DOHH2 (cell line): ENCODE measurements around the gene LTC4S.

Source experiments
- H3F3A ChIP-seq: fragments of 200-600 bp; sonication (generic), shearing (Covaris generic); 2 replicates; pipeline ENCODE4 v1.6.0; 2016; ENCODE audit warnings: antibody characterized with exemption, mild to moderate bottlenecking; ENCODE audit not compliant: control insufficient read depth, insufficient read depth
- H3K27ac ChIP-seq: fragments of 200-600 bp; sonication (generic); 2 replicates; pipeline ENCODE4 v1.5.1; 2014; ENCODE audit warnings: low read depth, mild to moderate bottlenecking, low read length, moderate library complexity
- H3K27me3 ChIP-seq: fragments of 200-600 bp; sonication (generic); 2 replicates; pipeline ENCODE4 v1.6.1; 2014; ENCODE audit warnings: mild to moderate bottlenecking, low read length, mixed read lengths; ENCODE audit not compliant: control insufficient read depth
- H3K36me3 ChIP-seq: fragments of 200-600 bp; sonication (generic); 2 replicates; pipeline ENCODE4 v1.6.1; 2014; ENCODE audit warnings: mild to moderate bottlenecking, low read length, moderate library complexity, mixed read lengths; ENCODE audit not compliant: control insufficient read depth
- H3K4me1 ChIP-seq: fragments of 200-600 bp; sonication (generic); 2 replicates; pipeline ENCODE4 v1.6.1; 2014; ENCODE audit warnings: mild to moderate bottlenecking, low read length, mixed read lengths; ENCODE audit not compliant: control insufficient read depth
- H3K4me2 ChIP-seq: fragments of 200-600 bp; sonication (generic); 2 replicates; pipeline ENCODE4 v1.6.0; 2014; ENCODE audit warnings: mild to moderate bottlenecking, low read length, moderate library complexity
- H3K4me3 ChIP-seq: fragments of 200-600 bp; sonication (generic); 2 replicates; pipeline ENCODE4 v1.5.1; 2014; ENCODE audit warnings: mild to moderate bottlenecking, low read length, mixed read lengths
- H3K79me2 ChIP-seq: fragments of 200-600 bp; sonication (generic); 2 replicates; pipeline ENCODE4 v1.6.1; 2014; ENCODE audit warnings: mild to moderate bottlenecking, low read length, mixed read lengths; ENCODE audit not compliant: control insufficient read depth
- H3K9me2 ChIP-seq: fragments of 200-600 bp; sonication (generic); replicated peaks from 2 replicates; pipeline ENCODE4 v1.6.1; 2014; ENCODE audit warnings: mild to moderate bottlenecking, low read length, mixed read lengths; ENCODE audit not compliant: control insufficient read depth
- H3K9me3 ChIP-seq: fragments of 200-600 bp; sonication (generic); 2 replicates; pipeline ENCODE4 v1.6.1; 2014; ENCODE audit warnings: antibody characterized with exemption, low read length, mixed read lengths; ENCODE audit not compliant: control insufficient read depth, insufficient read depth
- H4K20me1 ChIP-seq: fragments of 200-600 bp; sonication (generic); 2 replicates; pipeline ENCODE4 v1.6.0; 2014; ENCODE audit warnings: low read depth, mild to moderate bottlenecking, antibody characterized with exemption, low read length, moderate library complexity; ENCODE audit not compliant: control insufficient read depth, insufficient read depth
- EZH2phosphoT487 ChIP-seq: fragments of 200-600 bp; sonication (generic); IDR thresholded peaks from 2 replicates; pipeline ENCODE4 v1.6.1; 2017; ENCODE audit warnings: borderline replicate concordance, mild to moderate bottlenecking, antibody characterized with exemption, low read length, moderate library complexity, mixed read lengths
- TF ChIP-seq, protein P1 (sequence below): fragments of 200-600 bp; sonication (generic); IDR thresholded peaks from one replicate; pipeline ENCODE4 v1.5.1; 2014; ENCODE audit warnings: antibody characterized with exemption, mild to moderate bottlenecking, low read depth, low read length; ENCODE audit not compliant: poor library complexity, severe bottlenecking

LTC4S gene

DNA sequence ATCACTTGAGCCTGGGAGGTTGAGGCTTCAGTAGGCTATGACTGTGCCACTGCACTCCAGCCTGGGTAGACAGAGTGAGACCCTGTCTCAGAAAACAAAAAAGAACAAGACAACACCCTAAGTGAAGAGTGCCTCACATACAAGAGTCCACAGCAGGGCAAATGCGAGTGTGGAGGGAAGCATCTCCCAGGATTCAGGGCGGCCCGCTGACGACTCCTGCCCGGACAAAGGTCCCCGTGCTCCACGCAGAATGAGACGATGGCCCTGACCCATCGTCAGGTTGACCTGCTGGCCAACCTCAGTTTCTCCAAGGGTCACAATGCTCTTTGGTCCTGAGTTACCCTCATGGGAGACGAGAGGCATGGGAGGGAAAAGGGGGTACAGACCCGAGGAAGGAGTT, 46.5 kb downstream of the LTC4S start:
- Histone ChIP-seq H3F3A (no peaks in the 10 kb centered on the region), H3K36me3 (peaks cover 35% of the 10 kb centered on the region), H3K9me3 (no peaks in the 10 kb centered on the region), H3K4me1 (no peaks in the 10 kb centered on the region), H4K20me1 (no peaks in the 10 kb centered on the region), H3K27me3 (no peaks in the 10 kb centered on the region), H3K27ac (no peak overlapping the region), H3K4me3 (no peak overlapping the region), H3K9me2 (no peaks in the 10 kb centered on the region), H3K4me2 (no peak overlapping the region), H3K79me2 (no peaks in the 10 kb centered on the region)
- TF ChIP-seq, protein P1, sequence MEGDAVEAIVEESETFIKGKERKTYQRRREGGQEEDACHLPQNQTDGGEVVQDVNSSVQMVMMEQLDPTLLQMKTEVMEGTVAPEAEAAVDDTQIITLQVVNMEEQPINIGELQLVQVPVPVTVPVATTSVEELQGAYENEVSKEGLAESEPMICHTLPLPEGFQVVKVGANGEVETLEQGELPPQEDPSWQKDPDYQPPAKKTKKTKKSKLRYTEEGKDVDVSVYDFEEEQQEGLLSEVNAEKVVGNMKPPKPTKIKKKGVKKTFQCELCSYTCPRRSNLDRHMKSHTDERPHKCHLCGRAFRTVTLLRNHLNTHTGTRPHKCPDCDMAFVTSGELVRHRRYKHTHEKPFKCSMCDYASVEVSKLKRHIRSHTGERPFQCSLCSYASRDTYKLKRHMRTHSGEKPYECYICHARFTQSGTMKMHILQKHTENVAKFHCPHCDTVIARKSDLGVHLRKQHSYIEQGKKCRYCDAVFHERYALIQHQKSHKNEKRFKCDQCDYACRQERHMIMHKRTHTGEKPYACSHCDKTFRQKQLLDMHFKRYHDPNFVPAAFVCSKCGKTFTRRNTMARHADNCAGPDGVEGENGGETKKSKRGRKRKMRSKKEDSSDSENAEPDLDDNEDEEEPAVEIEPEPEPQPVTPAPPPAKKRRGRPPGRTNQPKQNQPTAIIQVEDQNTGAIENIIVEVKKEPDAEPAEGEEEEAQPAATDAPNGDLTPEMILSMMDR, result no peak
- TF ChIP-seq EZH2phosphoT487, result no peak

DNA sequence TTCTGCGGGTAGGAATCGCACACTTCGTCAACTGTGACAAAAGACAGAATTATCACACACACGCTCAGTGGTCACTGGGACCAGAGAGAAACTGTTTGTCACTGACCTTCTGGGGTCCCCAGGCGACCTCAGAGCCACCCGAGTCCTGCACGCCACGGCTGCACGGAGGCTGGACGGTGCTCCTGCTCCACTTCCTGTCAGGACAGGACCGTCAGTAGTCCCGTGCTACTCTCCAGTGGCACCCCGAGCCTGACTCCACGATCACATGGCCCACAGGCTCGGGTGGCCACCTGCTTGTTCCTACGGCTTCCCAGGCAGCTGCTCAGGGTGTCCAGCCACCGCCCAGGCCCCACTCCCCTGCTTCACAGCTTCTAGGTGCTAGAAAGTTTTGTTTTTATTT, 47.0 kb downstream of the LTC4S start:
- Histone ChIP-seq H3K9me2 (no peaks in the 10 kb centered on the region), H3K27ac (no peak overlapping the region), H3K79me2 (no peaks in the 10 kb centered on the region), H3K36me3 (peaks cover 39% of the 10 kb centered on the region), H3K4me1 (no peaks in the 10 kb centered on the region), H3K4me3 (no peak overlapping the region), H3K4me2 (no peak overlapping the region), H3F3A (no peaks in the 10 kb centered on the region), H3K27me3 (no peaks in the 10 kb centered on the region), H3K9me3 (no peaks in the 10 kb centered on the region), H4K20me1 (no peaks in the 10 kb centered on the region)
- TF ChIP-seq, protein P1, result no peak
- no peak for TF ChIP-seq EZH2phosphoT487

DNA sequence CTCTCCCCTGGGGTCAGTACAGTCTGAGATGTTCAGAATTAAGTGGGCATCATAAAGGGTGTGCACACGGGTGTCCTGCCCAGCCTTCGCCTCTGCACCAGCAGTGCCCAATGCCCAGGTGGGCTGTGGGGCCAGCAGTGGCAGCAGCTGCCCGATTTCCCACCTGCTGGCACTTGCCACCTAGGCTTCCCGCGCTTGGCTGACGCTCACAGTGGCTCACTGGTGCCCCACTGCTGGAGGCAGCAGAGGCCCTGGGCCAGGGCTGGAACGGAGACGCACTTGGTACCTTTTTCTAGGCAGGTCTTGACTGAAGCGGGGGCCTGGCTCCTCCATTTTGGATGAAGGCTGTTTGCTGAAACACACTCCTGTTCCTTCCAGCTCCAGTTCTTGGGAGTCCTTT, 47.8 kb downstream of the LTC4S start:
- Histone ChIP-seq H3K9me3 (no peaks in the 10 kb centered on the region), H3K4me2 (no peak overlapping the region), H3K27me3 (no peaks in the 10 kb centered on the region), H3K4me3 (no peak overlapping the region), H3K4me1 (no peaks in the 10 kb centered on the region), H3K27ac (no peak overlapping the region), H3K36me3 (peaks cover 37% of the 10 kb centered on the region), H3K9me2 (no peaks in the 10 kb centered on the region), H4K20me1 (no peaks in the 10 kb centered on the region), H3F3A (no peaks in the 10 kb centered on the region), H3K79me2 (no peaks in the 10 kb centered on the region)
- TF ChIP-seq, protein P1, result no peak
